SKM-1 treated with dmso at 0.1 percent for 144 hours (cell line): ENCODE results near the gene USP17L27.
"Not testable (repeated sequence)": the region's sequence is repeated elsewhere in the genome, so short reads cannot be mapped to it uniquely, and the experiment has no call there.

Source experiments
- DNase-seq: peaks from one replicate; lab custom pipeline; 2025; ENCODE audit not compliant: unreplicated experiment; lab: John Stamatoyannopoulos, UW

USP17L27 gene, protein sequence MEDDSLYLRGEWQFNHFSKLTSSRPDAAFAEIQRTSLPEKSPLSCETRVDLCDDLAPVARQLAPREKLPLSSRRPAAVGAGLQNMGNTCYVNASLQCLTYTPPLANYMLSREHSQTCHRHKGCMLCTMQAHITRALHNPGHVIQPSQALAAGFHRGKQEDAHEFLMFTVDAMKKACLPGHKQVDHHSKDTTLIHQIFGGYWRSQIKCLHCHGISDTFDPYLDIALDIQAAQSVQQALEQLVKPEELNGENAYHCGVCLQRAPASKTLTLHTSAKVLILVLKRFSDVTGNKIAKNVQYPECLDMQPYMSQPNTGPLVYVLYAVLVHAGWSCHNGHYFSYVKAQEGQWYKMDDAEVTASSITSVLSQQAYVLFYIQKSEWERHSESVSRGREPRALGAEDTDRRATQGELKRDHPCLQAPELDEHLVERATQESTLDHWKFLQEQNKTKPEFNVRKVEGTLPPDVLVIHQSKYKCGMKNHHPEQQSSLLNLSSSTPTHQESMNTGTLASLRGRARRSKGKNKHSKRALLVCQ

DNA sequence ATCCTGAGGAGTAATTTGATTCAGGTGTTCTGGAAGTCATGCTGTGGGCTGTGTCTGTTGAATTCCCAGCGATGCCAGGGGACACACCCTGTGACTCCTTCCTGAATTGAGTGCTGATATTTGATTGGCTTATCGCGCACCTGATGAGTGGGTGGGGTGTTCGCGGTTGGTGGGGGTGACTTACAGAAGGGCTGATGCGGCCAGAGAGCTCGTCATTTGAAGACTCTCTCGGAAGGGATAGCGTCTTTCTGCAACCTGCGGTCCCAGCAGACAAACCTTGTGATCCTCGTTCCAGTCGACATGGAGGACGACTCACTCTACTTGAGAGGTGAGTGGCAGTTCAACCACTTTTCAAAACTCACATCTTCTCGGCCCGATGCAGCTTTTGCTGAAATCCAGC is at the start of gene USP17L27:
Gene USP17L27 (plus strand): TSS at position 301 of the 400 bp plus-strand sequence. CDS start 0 bp downstream, at position 301.
- not testable (repeated sequence) for DNase-seq

DNA sequence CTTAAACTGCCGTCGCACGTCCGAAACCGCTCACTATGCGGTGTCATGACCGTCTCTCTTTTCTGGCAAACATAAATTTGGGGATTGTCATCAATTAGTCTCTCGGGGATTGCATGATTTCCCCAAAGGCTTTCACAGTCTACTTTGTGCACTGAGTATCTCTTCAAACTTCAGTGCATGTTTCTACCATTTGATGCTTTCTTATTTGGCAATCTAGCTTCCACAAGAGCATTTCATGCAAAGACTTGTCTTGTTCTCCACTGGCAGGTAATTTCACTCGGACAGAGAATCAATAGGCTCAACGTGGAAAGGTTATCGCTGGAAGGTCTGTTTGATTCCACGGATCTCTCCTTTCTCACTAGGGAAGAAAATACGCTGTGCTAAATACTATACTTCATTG is 19.8 kb upstream of the USP17L27 start:
- not testable (repeated sequence) for DNase-seq

DNA sequence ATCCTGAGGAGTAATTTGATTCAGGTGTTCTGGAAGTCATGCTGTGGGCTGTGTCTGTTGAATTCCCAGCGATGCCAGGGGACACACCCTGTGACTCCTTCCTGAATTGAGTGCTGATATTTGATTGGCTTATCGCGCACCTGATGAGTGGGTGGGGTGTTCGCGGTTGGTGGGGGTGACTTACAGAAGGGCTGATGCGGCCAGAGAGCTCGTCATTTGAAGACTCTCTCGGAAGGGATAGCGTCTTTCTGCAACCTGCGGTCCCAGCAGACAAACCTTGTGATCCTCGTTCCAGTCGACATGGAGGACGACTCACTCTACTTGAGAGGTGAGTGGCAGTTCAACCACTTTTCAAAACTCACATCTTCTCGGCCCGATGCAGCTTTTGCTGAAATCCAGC is 19.1 kb upstream of the USP17L27 start, which contains the start of gene USP17L24:
Gene USP17L24 (plus strand): TSS at position 301 of the 400 bp plus-strand sequence. CDS start 0 bp downstream, at position 301.
- DNase-seq, result not testable (repeated sequence)

DNA sequence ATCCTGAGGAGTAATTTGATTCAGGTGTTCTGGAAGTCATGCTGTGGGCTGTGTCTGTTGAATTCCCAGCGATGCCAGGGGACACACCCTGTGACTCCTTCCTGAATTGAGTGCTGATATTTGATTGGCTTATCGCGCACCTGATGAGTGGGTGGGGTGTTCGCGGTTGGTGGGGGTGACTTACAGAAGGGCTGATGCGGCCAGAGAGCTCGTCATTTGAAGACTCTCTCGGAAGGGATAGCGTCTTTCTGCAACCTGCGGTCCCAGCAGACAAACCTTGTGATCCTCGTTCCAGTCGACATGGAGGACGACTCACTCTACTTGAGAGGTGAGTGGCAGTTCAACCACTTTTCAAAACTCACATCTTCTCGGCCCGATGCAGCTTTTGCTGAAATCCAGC is 14.3 kb upstream of the USP17L27 start, which contains the start of gene USP17L25:
Gene USP17L25 (plus strand): TSS at position 301 of the 400 bp plus-strand sequence. CDS start 0 bp downstream, at position 301.
- not testable (repeated sequence) for DNase-seq

DNA sequence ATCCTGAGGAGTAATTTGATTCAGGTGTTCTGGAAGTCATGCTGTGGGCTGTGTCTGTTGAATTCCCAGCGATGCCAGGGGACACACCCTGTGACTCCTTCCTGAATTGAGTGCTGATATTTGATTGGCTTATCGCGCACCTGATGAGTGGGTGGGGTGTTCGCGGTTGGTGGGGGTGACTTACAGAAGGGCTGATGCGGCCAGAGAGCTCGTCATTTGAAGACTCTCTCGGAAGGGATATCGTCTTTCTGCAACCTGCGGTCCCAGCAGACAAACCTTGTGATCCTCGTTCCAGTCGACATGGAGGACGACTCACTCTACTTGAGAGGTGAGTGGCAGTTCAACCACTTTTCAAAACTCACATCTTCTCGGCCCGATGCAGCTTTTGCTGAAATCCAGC is 9.6 kb upstream of the USP17L27 start, which contains the start of gene USP17L26:
Gene USP17L26 (plus strand): TSS at position 301 of the 400 bp plus-strand sequence. CDS start 0 bp downstream, at position 301.
- DNase-seq, result not testable (repeated sequence)

DNA sequence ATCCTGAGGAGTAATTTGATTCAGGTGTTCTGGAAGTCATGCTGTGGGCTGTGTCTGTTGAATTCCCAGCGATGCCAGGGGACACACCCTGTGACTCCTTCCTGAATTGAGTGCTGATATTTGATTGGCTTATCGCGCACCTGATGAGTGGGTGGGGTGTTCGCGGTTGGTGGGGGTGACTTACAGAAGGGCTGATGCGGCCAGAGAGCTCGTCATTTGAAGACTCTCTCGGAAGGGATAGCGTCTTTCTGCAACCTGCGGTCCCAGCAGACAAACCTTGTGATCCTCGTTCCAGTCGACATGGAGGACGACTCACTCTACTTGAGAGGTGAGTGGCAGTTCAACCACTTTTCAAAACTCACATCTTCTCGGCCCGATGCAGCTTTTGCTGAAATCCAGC is 4.8 kb upstream of the USP17L27 start, which contains the start of gene USP17L5:
Gene USP17L5 (plus strand): TSS at position 301 of the 400 bp plus-strand sequence. CDS start 0 bp downstream, at position 301.
- not testable (repeated sequence) for DNase-seq

DNA sequence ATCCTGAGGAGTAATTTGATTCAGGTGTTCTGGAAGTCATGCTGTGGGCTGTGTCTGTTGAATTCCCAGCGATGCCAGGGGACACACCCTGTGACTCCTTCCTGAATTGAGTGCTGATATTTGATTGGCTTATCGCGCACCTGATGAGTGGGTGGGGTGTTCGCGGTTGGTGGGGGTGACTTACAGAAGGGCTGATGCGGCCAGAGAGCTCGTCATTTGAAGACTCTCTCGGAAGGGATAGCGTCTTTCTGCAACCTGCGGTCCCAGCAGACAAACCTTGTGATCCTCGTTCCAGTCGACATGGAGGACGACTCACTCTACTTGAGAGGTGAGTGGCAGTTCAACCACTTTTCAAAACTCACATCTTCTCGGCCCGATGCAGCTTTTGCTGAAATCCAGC is 4.6 kb downstream of the USP17L27 start, which contains the start of gene USP17L28:
Gene USP17L28 (plus strand): TSS at position 301 of the 400 bp plus-strand sequence. CDS start 0 bp downstream, at position 301.
- not testable (repeated sequence) for DNase-seq

DNA sequence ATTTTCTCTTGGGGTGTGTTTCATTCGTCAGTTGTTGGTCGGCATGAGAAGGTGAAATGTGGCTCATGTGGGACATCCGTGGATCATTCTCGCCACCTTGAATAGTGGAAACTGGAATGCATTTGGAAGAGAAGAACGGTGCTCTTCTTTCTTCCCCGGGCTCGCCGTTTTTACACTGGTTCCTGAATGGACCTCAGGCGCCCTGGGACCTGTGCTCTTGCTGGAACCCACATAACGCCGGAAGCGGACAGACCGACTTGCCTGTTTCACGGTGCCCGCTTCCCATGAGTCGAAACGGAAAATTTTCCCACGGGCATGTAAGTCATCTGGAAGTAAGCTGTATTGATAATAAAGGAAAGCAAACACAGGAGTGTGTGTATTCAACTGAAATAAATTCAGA is 6.9 kb downstream of the USP17L27 start:
- DNase-seq, result not testable (repeated sequence)

DNA sequence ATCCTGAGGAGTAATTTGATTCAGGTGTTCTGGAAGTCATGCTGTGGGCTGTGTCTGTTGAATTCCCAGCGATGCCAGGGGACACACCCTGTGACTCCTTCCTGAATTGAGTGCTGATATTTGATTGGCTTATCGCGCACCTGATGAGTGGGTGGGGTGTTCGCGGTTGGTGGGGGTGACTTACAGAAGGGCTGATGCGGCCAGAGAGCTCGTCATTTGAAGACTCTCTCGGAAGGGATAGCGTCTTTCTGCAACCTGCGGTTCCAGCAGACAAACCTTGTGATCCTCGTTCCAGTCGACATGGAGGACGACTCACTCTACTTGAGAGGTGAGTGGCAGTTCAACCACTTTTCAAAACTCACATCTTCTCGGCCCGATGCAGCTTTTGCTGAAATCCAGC is 9.4 kb downstream of the USP17L27 start, which contains the start of gene USP17L29:
Gene USP17L29 (plus strand): TSS at position 301 of the 400 bp plus-strand sequence. CDS start 0 bp downstream, at position 301.
- not testable (repeated sequence) for DNase-seq

DNA sequence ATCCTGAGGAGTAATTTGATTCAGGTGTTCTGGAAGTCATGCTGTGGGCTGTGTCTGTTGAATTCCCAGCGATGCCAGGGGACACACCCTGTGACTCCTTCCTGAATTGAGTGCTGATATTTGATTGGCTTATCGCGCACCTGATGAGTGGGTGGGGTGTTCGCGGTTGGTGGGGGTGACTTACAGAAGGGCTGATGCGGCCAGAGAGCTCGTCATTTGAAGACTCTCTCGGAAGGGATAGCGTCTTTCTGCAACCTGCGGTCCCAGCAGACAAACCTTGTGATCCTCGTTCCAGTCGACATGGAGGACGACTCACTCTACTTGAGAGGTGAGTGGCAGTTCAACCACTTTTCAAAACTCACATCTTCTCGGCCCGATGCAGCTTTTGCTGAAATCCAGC is 18.9 kb downstream of the USP17L27 start, which contains the start of gene USP17L30:
Gene USP17L30 (plus strand): TSS at position 301 of the 400 bp plus-strand sequence. CDS start 0 bp downstream, at position 301.
- DNase-seq, result not testable (repeated sequence)

DNA sequence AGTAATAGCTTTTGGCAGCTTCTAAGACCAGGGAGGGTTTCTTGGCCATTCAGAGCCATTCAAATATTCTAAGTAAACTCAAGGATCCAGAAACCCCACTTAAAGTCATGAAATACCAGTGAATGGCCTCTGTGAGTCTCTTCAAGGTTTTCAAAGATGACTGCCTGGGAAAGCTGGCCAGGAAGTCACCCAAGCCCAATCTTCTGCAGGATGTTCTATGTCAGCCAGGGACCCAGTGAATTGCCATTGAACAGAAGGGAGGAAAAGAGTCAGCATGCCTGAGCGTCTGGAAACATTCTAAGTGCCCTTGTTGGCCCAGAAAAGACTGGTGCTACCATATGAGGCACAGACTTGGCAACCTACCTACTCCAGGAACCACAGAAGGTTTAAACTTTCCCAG is 35.9 kb downstream of the USP17L27 start:
- DNase-seq, result not testable (repeated sequence)

DNA sequence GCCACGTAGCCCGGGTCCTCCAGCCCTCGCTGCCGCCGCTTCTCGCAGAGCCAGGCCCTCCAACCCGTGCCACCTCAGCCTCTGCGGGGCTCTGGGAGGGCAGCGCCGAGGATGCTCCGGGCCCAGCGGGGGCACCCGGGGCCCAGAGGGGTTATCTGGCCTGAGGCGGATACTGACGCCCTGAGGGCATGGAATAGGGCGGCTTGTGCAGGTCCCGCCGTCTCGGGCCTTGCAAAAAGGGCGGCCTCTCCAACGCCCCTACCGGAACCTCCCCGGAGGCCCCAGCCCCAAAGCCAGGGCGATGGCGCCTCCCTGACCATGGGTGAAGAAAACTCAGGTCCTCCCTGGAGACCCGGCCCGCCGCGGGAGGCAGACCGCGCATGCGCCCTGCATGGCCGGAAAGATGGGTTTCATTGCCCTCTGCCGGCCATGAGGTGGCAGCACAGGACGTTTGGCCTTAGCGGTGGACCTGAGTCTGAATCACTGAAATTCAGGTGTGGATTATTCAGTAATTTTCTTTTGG is 37.1 kb downstream of the USP17L27 start:
- DNase-seq, result not testable (repeated sequence)

DNA sequence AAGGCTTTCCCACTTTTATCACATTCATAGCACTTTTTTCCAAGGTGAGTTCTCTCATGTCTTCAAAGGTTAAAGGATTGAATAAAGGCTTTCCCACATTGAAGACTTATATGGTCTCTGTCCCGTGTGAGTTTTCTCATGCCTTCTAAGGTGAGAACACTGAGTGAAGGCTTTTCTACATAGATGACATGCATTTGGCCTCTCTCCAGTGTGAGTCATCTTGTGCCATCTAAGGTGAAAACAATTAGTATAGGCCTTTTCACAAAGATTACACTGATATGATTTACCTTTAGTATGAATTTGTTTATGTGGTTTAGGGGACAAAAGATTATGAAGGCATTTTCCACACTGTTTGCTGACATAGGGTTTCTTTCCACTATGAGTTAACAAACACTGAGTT is 40.2 kb downstream of the USP17L27 start:
- no peak for DNase-seq

DNA sequence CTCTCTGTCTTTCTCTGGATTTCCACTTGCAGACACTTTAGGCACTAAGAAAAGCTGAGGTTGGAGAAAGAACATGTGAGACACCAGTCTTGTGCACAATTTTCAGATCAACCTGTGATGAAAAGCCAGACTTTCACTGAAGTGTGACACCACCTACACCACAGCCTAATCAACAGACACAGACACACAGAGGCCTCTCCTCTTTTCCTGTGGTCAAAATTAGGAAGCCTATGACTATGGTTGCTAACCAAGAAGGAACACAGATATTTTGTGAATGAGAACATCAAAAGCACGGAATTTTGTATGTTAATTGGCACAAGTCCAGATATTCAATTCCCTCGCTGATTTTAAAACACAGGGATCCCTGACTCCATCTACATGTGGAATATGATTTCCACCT is 45.1 kb downstream of the USP17L27 start:
- not testable (repeated sequence) for DNase-seq
